OCI-LY7 (cell line): ENCODE measurements around the gene DPYSL4. TPM values are rescaled to one million over a fixed set of nuclear protein-coding genes. Genes with fewer than 3 reads are reported as not detected.

Experiments used
- BruUV-seq: library from RNA; stranded (reverse); fragments of 400-500 nt; replicated peaks from 2 replicates; lab custom pipeline; 2021; lab: Mats Ljungman, UMichigan
- CTCF ChIA-PET: fragments of 300-600 bp; sonication (Branson Sonifier 250); formaldehyde crosslinking; loops from one replicate; lab custom pipeline; 2022; ENCODE audit warnings: antibody characterized with exemption; ENCODE audit not compliant: unreplicated experiment; lab: Charles Lee
- POLR2A ChIA-PET: fragments of 300-600 bp; sonication (Branson Sonifier 250); formaldehyde crosslinking; loops from one replicate; lab custom pipeline; 2022; ENCODE audit warnings: antibody characterized with exemption; lab: Charles Lee
- DNase-seq: peaks from one replicate; pipeline ENCODE4 v3.0.0-alpha.2; 2015; ENCODE audit warnings: low spot score
- H2AFZ ChIP-seq: fragments of 200-600 bp; sonication (generic), shearing (Covaris generic); 2 replicates; pipeline ENCODE4 v1.6.1; 2014; ENCODE audit warnings: mild to moderate bottlenecking, antibody characterized with exemption, low read length, moderate library complexity
- H3K27ac ChIP-seq: fragments of 200-600 bp; sonication (generic); 2 replicates; pipeline ENCODE4 v1.5.1; 2014; ENCODE audit warnings: mixed run types, low read depth, mild to moderate bottlenecking, moderate library complexity, low read length, inconsistent platforms; ENCODE audit not compliant: poor library complexity, severe bottlenecking
- H3K36me3 ChIP-seq: fragments of 200-600 bp; sonication (generic); 2 replicates; pipeline ENCODE4 v1.6.1; 2014; ENCODE audit warnings: mild to moderate bottlenecking, antibody characterized with exemption, low read length, moderate library complexity, mixed read lengths; ENCODE audit not compliant: insufficient read depth
- H3K4me1 ChIP-seq: fragments of 200-600 bp; sonication (generic); 2 replicates; pipeline ENCODE4 v1.5.1; 2014; ENCODE audit warnings: mild to moderate bottlenecking, low read length; ENCODE audit not compliant: insufficient read depth, poor library complexity, severe bottlenecking
- H3K4me2 ChIP-seq: fragments of 200-600 bp; sonication (generic); 2 replicates; pipeline ENCODE4 v1.6.1; 2014; ENCODE audit warnings: mild to moderate bottlenecking, low read length
- H3K4me3 ChIP-seq: fragments of 200-600 bp; sonication (generic); 2 replicates; pipeline ENCODE4 v1.5.1; 2014; ENCODE audit warnings: mild to moderate bottlenecking, low read depth, low read length; ENCODE audit not compliant: poor library complexity, severe bottlenecking
- H3K79me2 ChIP-seq: fragments of 200-600 bp; sonication (generic); 2 replicates; pipeline ENCODE4 v1.6.1; 2016; ENCODE audit warnings: low read depth, mild to moderate bottlenecking, low read length, moderate library complexity, mixed read lengths; ENCODE audit not compliant: insufficient read depth
- H3K9me2 ChIP-seq: fragments of 200-600 bp; sonication (generic); 2 replicates; pipeline ENCODE4 v1.6.1; 2016; ENCODE audit warnings: mild to moderate bottlenecking, low read length, mixed read lengths; ENCODE audit not compliant: insufficient read depth
- H3K9me3 ChIP-seq: fragments of 200-600 bp; sonication (generic); 2 replicates; pipeline ENCODE4 v1.6.1; 2014; ENCODE audit warnings: mild to moderate bottlenecking, mixed run types, low read length, mixed read lengths
- H4K20me1 ChIP-seq: fragments of 200-600 bp; sonication (generic); 2 replicates; pipeline ENCODE4 v1.6.1; 2014; ENCODE audit warnings: mild to moderate bottlenecking, antibody characterized with exemption, low read length, moderate library complexity, mixed read lengths; ENCODE audit not compliant: insufficient read depth
- CTCF ChIP-seq: fragments of 200-600 bp; sonication (generic); conservative IDR thresholded peaks from 2 replicates; pipeline ENCODE4 v1.5.1; 2014; ENCODE audit warnings: mild to moderate bottlenecking, antibody characterized with exemption, low read length, moderate library complexity, mixed read lengths
- EZH2phosphoT487 ChIP-seq: fragments of 200-600 bp; sonication (generic); IDR thresholded peaks from 2 replicates; pipeline ENCODE4 v1.6.1; 2018; ENCODE audit warnings: low read depth, borderline replicate concordance, mild to moderate bottlenecking, mixed run types, antibody characterized with exemption, low read length, moderate library complexity, mixed read lengths
- intact Hi-C: fragments of 100-400 bp; cut with micrococcal nuclease; formaldehyde crosslinking; loops from one replicate; pipeline ENCODE4 v1.10.0; 2022; ENCODE audit not compliant: unreplicated experiment
- total RNA-seq, 2 experiments: library from RNA; depleted of rRNA in 1 of 2; stranded (reverse); fragments of >200 nt in 1 of 2; shearing (Covaris generic) in 1 of 2; gene quantifications; 2 replicates each; pipeline ENCODE4 v1.2.3, GENCODE V29; 2014 to 2022

Gene DPYSL4
- total RNA-seq, 2 experiments from 2014 or later, result not detected

- H3K9me3 ChIP-seq, result no peaks in the 10 kb centered on the region
- no TSS peak for BruUV-seq
- intact Hi-C loops, result loop anchor here (10.0 kb wide), 1 partner anchor 158 kb away; the partner anchor contains the start of gene BNIP3
- H3K27ac ChIP-seq, result no peak overlapping the region
- no peaks in the 10 kb centered on the region for H3K9me2 ChIP-seq
- H4K20me1 ChIP-seq, result no peaks in the 10 kb centered on the region
- H3K4me1 ChIP-seq, result no peaks in the 10 kb centered on the region
- no peak overlapping the region for H2AFZ ChIP-seq
- no peak overlapping the region for H3K4me3 ChIP-seq
- ChIA-PET CTCF (no interaction called here), POLR2A (interaction anchor here (0.6 kb wide), 1 partner anchor 14 kb away, joined by 5 read pairs; no protein-coding TSS in a partner anchor)
- no peak overlapping the region for H3K4me2 ChIP-seq
- no peaks in the 10 kb centered on the region for H3K36me3 ChIP-seq
- TF ChIP-seq EZH2phosphoT487 (no peak), CTCF (no peak)
- no peaks in the 10 kb centered on the region for H3K79me2 ChIP-seq
- no peak for DNase-seq
Measured at GRCh38 chr10:132143162-132143561, 43.6 kb upstream of the DPYSL4 start.

GRCh38 chr10:132144086-132144485 lies 42.7 kb upstream of the DPYSL4 start:
- CTCF ChIA-PET, result interaction anchor here (1.0 kb wide), 1 partner anchor 216 kb away, joined by 3 read pairs; no protein-coding TSS in a partner anchor
- Histone ChIP-seq H2AFZ (no peak overlapping the region), H3K9me2 (no peaks in the 10 kb centered on the region), H3K79me2 (no peaks in the 10 kb centered on the region), H3K4me2 (no peak overlapping the region), H3K4me1 (no peaks in the 10 kb centered on the region), H3K27ac (no peak overlapping the region), H4K20me1 (no peaks in the 10 kb centered on the region), H3K4me3 (no peak overlapping the region), H3K36me3 (no peaks in the 10 kb centered on the region), H3K9me3 (no peaks in the 10 kb centered on the region)
- POLR2A ChIA-PET, result no interaction called here
- TF ChIP-seq EZH2phosphoT487 (no peak), CTCF (no peak)
- no TSS peak for BruUV-seq
- no peak for DNase-seq
- intact Hi-C loops, result loop anchor here (10.0 kb wide), 1 partner anchor 159 kb away; the partner anchor contains the start of gene BNIP3

GRCh38 chr10:132145002-132145401 lies 41.7 kb upstream of the DPYSL4 start:
- H4K20me1 ChIP-seq, result no peaks in the 10 kb centered on the region
- BruUV-seq, result no TSS peak
- no peaks in the 10 kb centered on the region for H3K9me2 ChIP-seq
- DNase-seq, result no peak
- H3K79me2 ChIP-seq, result no peaks in the 10 kb centered on the region
- no peaks in the 10 kb centered on the region for H3K9me3 ChIP-seq
- CTCF ChIA-PET, result interaction anchor here (1.0 kb wide), 1 partner anchor 216 kb away, joined by 3 read pairs; no protein-coding TSS in a partner anchor
- POLR2A ChIA-PET, result no interaction called here
- H3K4me3 ChIP-seq, result no peak overlapping the region
- H2AFZ ChIP-seq, result no peak overlapping the region
- intact Hi-C loops, result loop anchor here (10.0 kb wide), 1 partner anchor 160 kb away; the partner anchor contains the start of gene BNIP3
- H3K4me2 ChIP-seq, result no peak overlapping the region
- no peak overlapping the region for H3K27ac ChIP-seq
- H3K4me1 ChIP-seq, result no peaks in the 10 kb centered on the region
- H3K36me3 ChIP-seq, result no peaks in the 10 kb centered on the region
- no peak for TF ChIP-seq EZH2phosphoT487
- no peak for TF ChIP-seq CTCF
